Ascending aorta (tissue), 2 donors: ENCODE results near the gene CHN2. TPM values are rescaled to one million over a fixed set of nuclear protein-coding genes. Genes with fewer than 3 reads are reported as not detected.

ENCODE experiments used
- DNase-seq, 2 donors: peaks; one replicate each; pipeline ENCODE4 v3.0.0-alpha.2; 2019; ENCODE audit warnings: low spot score in 2 of 2
- H3K27ac ChIP-seq, 2 donors: fragments of 200-600 bp; sonication (generic); one replicate each; pipeline ENCODE4 v1.5.1; 2016 to 2017; ENCODE audit warnings: mild to moderate bottlenecking in 1 of 2
- H3K27me3 ChIP-seq: fragments of 200-600 bp; sonication (generic); one replicate; pipeline ENCODE4 v1.5.1; 2017
- H3K36me3 ChIP-seq, 2 donors: fragments of 200-600 bp; sonication (generic); one replicate each; pipeline ENCODE4 v1.5.1; 2016
- H3K4me1 ChIP-seq, 2 donors: fragments of 200-600 bp; sonication (generic); one replicate each; pipeline ENCODE4 v1.5.1; 2016 to 2017; ENCODE audit warnings: mild to moderate bottlenecking in 1 of 2
- H3K4me3 ChIP-seq, 2 donors: fragments of 200-600 bp; sonication (generic); one replicate each; pipeline ENCODE4 v1.5.1; 2016 to 2017; ENCODE audit warnings: mild to moderate bottlenecking in 1 of 2
- H3K9me3 ChIP-seq, 2 donors: fragments of 200-600 bp; sonication (generic); one replicate each; pipeline ENCODE4 v1.5.1; 2016
- intact Hi-C: fragments of 100-400 bp; cut with DNase I; formaldehyde crosslinking; loops from one replicate; pipeline ENCODE4 v1.15.1; 2023
- total RNA-seq: library from RNA; depleted of rRNA; stranded (reverse); fragments of >200 nt; gene quantifications from one replicate; pipeline ENCODE4 v1.1.0, GENCODE V29; 2016
- TF ChIP-seq, protein P1 (sequence below), 3 experiments: fragments of 200-600 bp in 2 of 3; fragments of 450-650 bp in 1 of 3; sonication (generic) in 2 of 3; IDR thresholded peaks; one replicate each; pipeline ENCODE4 v1.5.1; 2016 to 2019; ENCODE audit warnings: antibody characterized with exemption in 3 of 3, mild to moderate bottlenecking in 1 of 3, moderate library complexity in 1 of 3

Gene CHN2
- total RNA-seq, 1 donor from 2014 or later = 8.7 TPM

DNA sequence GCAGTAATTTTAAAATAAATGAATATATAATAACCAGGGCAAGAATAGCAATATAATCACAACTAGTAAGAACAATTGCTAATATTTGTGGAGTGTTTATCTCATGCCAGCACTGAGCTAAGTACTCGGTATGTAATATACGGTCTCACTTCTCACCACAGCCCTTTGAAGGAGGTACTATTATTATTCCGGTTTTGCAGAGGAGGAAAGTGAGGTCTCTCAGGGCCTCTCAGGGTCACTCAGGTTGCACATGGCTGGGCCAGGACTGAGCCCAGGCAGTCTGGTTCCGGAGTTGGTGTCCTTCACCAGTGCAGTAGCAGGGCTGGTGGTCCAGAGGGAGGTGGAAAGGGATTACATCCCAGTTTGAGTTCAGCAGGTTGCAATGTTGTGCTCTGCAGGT lies 80.9 kb downstream of the CHN2 start:
- TF ChIP-seq, protein P1, sequence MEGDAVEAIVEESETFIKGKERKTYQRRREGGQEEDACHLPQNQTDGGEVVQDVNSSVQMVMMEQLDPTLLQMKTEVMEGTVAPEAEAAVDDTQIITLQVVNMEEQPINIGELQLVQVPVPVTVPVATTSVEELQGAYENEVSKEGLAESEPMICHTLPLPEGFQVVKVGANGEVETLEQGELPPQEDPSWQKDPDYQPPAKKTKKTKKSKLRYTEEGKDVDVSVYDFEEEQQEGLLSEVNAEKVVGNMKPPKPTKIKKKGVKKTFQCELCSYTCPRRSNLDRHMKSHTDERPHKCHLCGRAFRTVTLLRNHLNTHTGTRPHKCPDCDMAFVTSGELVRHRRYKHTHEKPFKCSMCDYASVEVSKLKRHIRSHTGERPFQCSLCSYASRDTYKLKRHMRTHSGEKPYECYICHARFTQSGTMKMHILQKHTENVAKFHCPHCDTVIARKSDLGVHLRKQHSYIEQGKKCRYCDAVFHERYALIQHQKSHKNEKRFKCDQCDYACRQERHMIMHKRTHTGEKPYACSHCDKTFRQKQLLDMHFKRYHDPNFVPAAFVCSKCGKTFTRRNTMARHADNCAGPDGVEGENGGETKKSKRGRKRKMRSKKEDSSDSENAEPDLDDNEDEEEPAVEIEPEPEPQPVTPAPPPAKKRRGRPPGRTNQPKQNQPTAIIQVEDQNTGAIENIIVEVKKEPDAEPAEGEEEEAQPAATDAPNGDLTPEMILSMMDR (IDR thresholded peaks at IDR 0.05) = no peak
- Histone ChIP-seq H3K27ac (no peak overlapping the region), H3K36me3 (no peaks in the 10 kb centered on the region), H3K4me3 (no peak overlapping the region), H3K9me3 (no peaks in the 10 kb centered on the region), H3K4me1 (no peaks in the 10 kb centered on the region), H3K27me3 (no peaks in the 10 kb centered on the region)
- no peak for DNase-seq
- intact Hi-C loops = no loop called here

- intact Hi-C loops = no loop called here
These were observed 81.6 kb downstream of the CHN2 start for GRCh38 chr7:29276199-29276598.

DNA sequence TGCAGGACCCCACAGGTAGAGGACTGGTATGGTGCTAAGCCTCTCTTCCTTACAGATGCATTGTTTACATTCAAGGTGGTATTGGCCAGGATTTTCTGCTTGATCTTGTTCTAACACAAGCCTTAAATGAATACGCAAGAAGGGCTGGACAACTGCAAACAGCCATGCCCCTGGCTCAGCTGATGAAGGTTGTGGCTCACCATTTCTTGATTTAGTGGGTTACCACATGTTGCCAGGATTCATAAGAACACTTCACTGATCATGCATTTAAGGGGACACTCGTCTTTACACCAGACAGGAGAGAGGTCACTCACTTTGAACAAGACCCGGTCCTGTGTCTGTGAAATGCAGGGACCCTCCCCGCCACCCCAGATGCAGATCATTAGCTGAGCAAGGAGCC lies 82.2 kb downstream of the CHN2 start:
- Histone ChIP-seq H3K4me3 (no peak overlapping the region), H3K27ac (no peak overlapping the region), H3K36me3 (no peaks in the 10 kb centered on the region), H3K4me1 (no peaks in the 10 kb centered on the region), H3K27me3 (no peaks in the 10 kb centered on the region), H3K9me3 (no peaks in the 10 kb centered on the region)
- TF ChIP-seq, protein P1 (IDR thresholded peaks at IDR 0.05) = no peak
- intact Hi-C loops = no loop called here
- DNase-seq = no peak

More at GRCh38 chr7:29276199-29276598, 81.6 kb downstream of the CHN2 start:
- Histone ChIP-seq H3K4me3 (no peak overlapping the region), H3K36me3 (no peaks in the 10 kb centered on the region), H3K9me3 (no peaks in the 10 kb centered on the region), H3K27me3 (no peaks in the 10 kb centered on the region), H3K27ac (no peak overlapping the region), H3K4me1 (no peaks in the 10 kb centered on the region)
- TF ChIP-seq, protein P1 (IDR thresholded peaks at IDR 0.05) = no peak
- no peak for DNase-seq

DNA sequence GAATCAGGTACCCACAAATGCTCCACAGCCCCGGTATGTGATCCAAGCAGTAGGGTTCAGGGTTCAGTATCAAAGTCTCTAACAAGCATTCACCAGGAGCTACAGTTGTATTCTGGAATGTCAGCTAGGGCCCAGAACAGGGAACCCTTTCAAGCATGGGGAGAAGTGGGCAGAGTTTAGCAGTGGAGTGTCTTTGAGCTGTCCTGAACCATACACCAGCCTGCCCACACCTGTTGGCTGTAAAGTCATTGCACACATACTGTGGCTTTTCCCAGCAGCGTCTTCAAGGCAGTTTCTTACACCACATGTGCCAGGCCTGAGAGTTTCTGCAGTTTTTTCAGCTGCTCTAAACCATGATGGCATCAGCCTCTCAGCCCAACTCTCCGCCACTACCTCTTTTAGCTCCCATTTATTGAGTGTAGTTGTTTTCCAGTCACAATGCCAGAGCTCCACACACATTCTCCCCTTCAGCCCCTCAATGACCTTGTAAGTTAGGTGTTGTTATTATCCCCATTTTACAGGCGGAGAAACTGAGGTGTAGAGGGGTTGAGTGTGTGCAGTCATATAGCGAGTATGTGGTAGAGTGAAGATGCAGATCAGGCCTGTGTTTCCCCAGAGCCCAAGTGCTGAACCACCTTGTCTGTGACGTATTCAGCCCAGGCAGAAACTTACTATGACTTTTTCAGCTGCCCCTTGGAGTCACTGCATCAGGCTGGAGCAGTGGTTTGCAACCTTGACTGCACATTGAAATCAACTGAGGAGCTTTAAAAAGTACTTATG lies 83.1 kb downstream of the CHN2 start:
- TF ChIP-seq, protein P1 (IDR thresholded peaks at IDR 0.05) = no peak
- Histone ChIP-seq H3K36me3 (no peaks in the 10 kb centered on the region), H3K9me3 (no peaks in the 10 kb centered on the region), H3K27ac (no peak overlapping the region), H3K27me3 (no peaks in the 10 kb centered on the region), H3K4me1 (no peaks in the 10 kb centered on the region), H3K4me3 (no peak overlapping the region)
- DNase-seq = no peak
- intact Hi-C loops = no loop called here

DNA sequence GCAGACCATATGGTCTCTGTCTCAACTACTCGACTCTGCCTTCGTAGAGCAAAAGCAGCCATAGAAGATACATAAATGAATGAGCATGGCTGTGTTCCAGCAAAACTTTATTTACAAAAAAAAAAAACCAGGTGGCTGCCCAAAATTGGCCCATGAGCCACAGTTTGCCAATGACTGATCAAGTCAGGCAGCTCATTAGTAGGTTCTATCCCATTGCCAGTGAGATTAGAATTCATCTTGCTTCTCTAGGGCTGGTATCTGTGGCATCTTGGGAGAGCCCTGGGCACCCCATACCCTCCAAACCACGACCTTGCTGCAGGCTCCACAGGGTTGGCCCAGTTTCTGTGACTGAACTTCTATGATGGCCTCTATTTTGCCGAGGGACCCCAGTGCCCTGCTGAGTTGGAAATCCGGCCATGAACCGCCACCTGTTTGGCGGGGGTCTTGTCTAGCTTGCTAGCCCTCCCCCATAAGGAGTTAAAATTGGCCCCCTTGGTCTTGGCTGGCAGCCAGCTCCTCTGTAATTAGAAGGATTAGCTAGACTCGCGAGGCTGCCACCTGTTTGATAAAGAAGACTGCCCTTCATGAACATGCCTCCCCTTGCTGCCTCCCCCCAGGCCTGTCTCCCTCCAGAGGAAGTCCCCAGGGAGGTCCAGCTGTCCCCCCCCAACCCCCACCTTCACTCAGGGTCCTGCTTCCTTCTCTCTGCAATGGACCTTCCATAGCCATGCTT lies 83.9 kb downstream of the CHN2 start:
- intact Hi-C loops = no loop called here
- Histone ChIP-seq H3K36me3 (no peaks in the 10 kb centered on the region), H3K4me3 (no peak overlapping the region), H3K4me1 (no peaks in the 10 kb centered on the region), H3K27me3 (no peaks in the 10 kb centered on the region), H3K9me3 (no peaks in the 10 kb centered on the region), H3K27ac (no peak overlapping the region)
- DNase-seq = no peak
- TF ChIP-seq, protein P1 (IDR thresholded peaks at IDR 0.05) = no peak
